ENCODE results near the gene PLEKHA5.
"Not testable (repeated sequence)": the region's sequence is repeated elsewhere in the genome, so short reads cannot be mapped to it uniquely, and the experiment has no call there.

The PLEKHA5 gene

DNA sequence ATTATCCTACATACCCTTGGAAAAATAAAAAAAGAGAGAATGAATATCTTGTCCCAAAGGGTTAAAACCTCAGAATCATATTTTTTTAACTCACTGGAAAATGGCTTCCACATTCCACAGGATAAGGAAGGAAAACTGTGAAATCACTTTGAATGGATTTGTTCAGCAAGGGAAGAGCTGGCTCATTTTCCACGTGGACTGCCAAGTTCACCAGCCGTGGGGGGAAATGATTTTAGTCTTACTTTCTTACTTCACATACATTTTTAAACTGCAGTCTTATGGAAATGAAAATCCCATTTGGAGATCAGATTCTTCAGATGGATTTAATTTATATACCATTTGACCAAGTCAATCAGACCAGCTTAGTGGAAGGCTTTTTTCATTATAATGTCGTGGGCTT is 279.8 kb downstream of the PLEKHA5 start:
- DNase-seq: no peak
- ATAC-seq: no peak

GRCh38 chr12:19410211-19410610 is 280.7 kb downstream of the PLEKHA5 start:
- ATAC-seq (no peak), DNase-seq (no peak)

DNA sequence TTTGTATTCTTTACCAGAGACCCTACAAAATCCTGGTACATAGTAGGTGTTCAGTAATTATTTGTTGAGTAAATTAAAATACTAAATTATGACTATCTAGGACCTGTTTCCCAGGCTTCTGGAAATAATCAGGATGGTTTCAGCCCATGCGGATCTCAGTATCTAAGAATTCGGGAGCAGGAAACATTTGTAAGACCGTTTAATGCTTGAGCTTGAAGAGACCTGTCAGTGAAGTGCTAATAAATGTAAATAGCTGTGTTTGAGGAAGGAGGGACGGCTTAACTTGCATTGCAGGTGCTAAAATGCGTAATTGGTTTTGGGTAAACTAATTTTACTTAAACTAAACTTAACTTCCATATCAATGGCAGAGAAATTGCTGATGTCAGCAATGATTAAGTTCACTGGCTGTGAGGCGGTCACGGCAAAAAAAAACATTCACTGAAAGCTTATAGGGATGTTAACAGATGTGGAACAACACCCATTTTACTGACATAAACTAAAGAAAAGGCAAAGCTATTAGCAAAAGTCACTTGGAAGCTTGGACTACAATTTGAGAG is 281.2 kb downstream of the PLEKHA5 start:
- DNase-seq (no peak), ATAC-seq (no peak)

GRCh38 chr12:19411234-19412204 is 282.0 kb downstream of the PLEKHA5 start:
- DNase-seq (no peak), ATAC-seq (no peak)

GRCh38 chr12:19412844-19413243 is 283.3 kb downstream of the PLEKHA5 start:
- DNase-seq: no peak
- ATAC-seq: no peak

DNA sequence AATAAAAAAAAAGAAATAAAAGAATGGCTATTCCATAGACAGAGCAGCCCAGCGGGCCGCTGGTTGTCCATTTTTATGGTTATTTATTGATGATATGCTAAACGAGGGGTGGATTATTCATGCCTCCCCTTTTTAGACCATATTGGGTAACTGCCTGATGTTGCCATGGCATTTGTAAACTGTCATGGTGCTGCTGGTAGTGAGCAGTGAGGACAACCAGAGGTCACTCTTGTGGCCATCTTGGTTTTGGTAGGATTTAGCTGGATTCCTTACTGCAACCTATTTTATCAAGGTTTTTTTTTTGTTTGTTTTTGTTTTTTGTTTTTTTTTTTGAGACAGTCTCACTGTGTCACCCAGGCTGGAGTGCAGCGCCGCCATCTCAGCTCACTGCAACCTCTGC is 284.0 kb downstream of the PLEKHA5 start:
- not testable (repeated sequence) for ATAC-seq

GRCh38 chr12:19415563-19415962 is 286.0 kb downstream of the PLEKHA5 start:
- DNase-seq: no peak
- ATAC-seq: no peak

More for the DNA sequence above, 284.0 kb downstream of the PLEKHA5 start:
- not testable (repeated sequence) for DNase-seq

DNA sequence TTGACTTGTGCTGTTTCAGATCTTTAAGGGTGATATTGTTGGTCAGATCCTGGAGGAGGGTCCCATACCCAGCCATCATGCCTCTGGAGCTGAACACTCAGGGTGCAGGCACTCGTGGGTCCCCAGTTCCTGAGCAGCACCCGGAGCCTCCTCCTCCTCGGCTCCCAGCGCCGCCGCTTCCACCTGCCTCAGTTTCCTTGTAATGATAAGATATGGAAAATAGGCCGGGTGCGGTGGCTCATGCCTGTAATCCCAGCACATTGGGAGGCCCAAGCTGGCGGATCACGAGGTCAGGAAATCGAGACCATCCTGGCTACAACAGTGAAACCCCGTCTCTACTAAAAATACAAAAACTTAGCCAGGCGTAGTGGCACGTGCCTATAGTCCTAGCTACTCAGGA is 289.6 kb downstream of the PLEKHA5 start:
- DNase-seq: no peak
- no peak for ATAC-seq

DNA sequence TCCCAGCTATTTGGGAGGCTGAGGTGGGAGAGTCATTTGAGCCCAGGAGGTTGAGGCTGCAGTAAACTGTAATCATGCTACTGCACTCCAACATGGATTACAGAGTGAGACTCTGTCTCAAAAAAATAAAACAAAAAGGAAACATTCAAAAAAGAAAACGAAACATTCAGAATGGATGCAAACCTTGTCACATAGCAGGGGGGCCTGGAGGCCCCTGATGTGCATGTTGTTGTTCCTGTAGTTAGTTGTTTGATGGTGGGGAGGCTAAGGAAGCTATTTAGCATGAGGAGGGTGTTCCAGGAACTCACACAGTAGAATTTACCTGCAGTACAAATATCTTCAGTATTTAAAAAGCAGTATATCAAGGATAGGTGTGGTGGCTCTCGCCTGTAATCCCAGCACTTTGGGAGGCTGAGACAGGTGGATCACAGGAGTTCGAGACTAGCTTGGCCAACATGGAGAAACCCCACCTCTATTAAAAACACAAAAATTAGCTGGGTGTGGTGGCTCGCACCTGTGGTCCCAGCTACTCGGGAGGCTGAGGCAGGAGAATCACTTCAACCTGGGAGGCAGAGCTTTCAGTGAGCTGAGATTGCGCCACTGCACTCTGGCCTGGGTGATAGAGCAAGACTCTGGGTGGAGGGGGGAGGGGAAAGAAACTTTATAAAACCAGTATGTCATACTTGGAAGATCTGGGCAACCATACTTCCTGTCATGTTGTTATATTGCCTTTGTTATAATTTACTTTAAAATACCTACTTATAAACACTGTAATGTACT is 292.2 kb downstream of the PLEKHA5 start:
- no peak for ATAC-seq
- DNase-seq: no peak

DNA sequence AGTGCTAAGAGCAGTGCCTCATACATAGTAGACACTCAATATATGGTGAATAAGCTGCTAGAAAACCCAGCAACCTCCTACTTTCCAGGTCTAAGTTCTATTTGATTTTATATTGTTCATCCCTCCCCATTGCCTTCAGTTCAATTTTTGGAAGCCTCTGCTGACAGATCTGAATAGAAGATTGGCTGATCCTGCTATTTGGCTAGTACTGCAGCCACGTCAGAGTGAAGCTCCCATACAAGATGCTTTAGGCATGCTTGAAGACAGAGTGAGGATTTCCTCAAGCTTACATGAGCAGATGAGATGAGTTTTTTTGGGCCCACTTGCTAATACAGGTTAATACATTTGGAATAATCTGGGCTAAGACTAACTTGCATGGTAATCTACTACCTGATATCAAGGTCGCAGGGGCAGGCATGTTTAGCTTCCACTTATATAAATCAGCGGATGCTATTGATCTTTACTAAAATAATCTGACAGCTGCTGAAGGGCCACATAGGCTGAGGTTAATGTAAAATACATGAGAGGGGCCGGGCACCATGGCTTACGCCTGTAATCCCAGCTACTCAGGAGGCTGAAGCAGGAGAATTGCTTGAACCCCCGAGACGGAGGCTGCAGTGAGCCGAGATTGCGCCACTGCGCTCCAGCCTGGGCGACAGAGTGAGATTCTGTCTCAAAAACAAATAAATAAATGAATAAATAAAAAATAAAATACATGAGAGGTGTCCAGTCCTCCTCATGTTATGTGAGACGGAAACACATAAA is 293.8 kb downstream of the PLEKHA5 start:
- ATAC-seq (no peak), DNase-seq (no peak)
